HepG2 (cell line): ENCODE results near the gene LINS1. TPM values are rescaled to one million over a fixed set of nuclear protein-coding genes. Genes with fewer than 3 reads are reported as not detected.

Experiments
- ATAC-seq: fragments of 200-7000 bp; cut with Tn5 transposase; 3 replicates; pipeline ENCODE4 v1.9.1; 2020; ENCODE audit warnings: mild to moderate bottlenecking, moderate library complexity
- BruUV-seq: library from RNA; stranded (reverse); fragments of 400-500 nt; replicated peaks from 2 replicates; lab custom pipeline; 2021; lab: Mats Ljungman, UMichigan
- CTCF ChIA-PET: fragments of 300-600 bp; formaldehyde crosslinking; extraction: SDS; loops from one replicate; lab custom pipeline; 2021; ENCODE audit warnings: low total read pairs, inconsistent platforms, low intra/inter-chr PET ratio; lab: Yijun Ruan, JAX
- POLR2A ChIA-PET: fragments of 350-600 bp; sonication (Branson Sonifier 250); formaldehyde crosslinking; loops from one replicate; lab custom pipeline; 2020; ENCODE audit warnings: antibody characterized with exemption, inconsistent platforms; lab: Yijun Ruan, JAX
- DNase-seq: peaks from one replicate; pipeline ENCODE4 v3.0.0-alpha.2; 2015; ENCODE audit warnings: low spot score
- FAIRE-seq: peaks from 3 replicates; lab custom pipeline; 2011; peaks lifted over from hg19 to GRCh38; lab: Jason Lieb, UNC
- H2AFZ ChIP-seq: one replicate; pipeline ENCODE4 v1.6.1; 2011; ENCODE audit warnings: low read length, inconsistent platforms
- H3K27ac ChIP-seq: fragments of 300-600 bp; 3 replicates; pipeline ENCODE4 v1.8.0; 2011; ENCODE audit warnings: mixed run types, mild to moderate bottlenecking, mixed read lengths, low read length, inconsistent platforms; ENCODE audit not compliant: insufficient read depth; ENCODE audit errors: extremely low read length
- H3K27me3 ChIP-seq, 2 experiments: fragments of 200-600 bp in 1 of 2; 2 replicates in 1 of 2; 3 replicates in 1 of 2; pipeline versions ENCODE4 v1.6.0 to v1.8.0; 2011; ENCODE audit warnings: low read length in 2 of 2, mild to moderate bottlenecking in 2 of 2, moderate library complexity in 2 of 2, inconsistent platforms in 1 of 2; ENCODE audit not compliant: insufficient read depth in 2 of 2, control insufficient read depth in 1 of 2
- H3K36me3 ChIP-seq, 2 experiments: fragments of 200-600 bp in 1 of 2; replicated peaks in 1 of 2; 2 replicates in 1 of 2; 3 replicates in 1 of 2; pipeline versions ENCODE4 v1.5.1 to v1.8.0; 2011; ENCODE audit warnings: low read length in 2 of 2, inconsistent platforms in 1 of 2; ENCODE audit not compliant: insufficient read depth in 2 of 2, control insufficient read depth in 1 of 2
- H3K4me1 ChIP-seq: 2 replicates; pipeline ENCODE4 v1.5.1; 2012; ENCODE audit warnings: low read length, inconsistent platforms; ENCODE audit not compliant: insufficient read depth
- H3K4me2 ChIP-seq: 2 replicates; pipeline ENCODE4 v1.6.0; 2011; ENCODE audit warnings: low read depth, low read length, inconsistent platforms
- H3K4me3 ChIP-seq, 3 experiments: fragments of 200-600 bp in 1 of 3; sonication (generic), shearing (Covaris generic) in 1 of 3; replicated peaks in 1 of 3; 2 replicates each; pipeline ENCODE4 v1.5.1; 2011 to 2016; ENCODE audit warnings: low read length in 3 of 3, inconsistent platforms in 2 of 3, low read depth in 2 of 3, mild to moderate bottlenecking in 2 of 3, control low read depth in 1 of 3, mixed read lengths in 1 of 3; ENCODE audit not compliant: insufficient read depth in 1 of 3
- H3K79me2 ChIP-seq: one replicate; pipeline ENCODE4 v1.6.1; 2011; ENCODE audit warnings: low read length, inconsistent platforms; ENCODE audit not compliant: insufficient read depth
- H3K9ac ChIP-seq: 2 replicates; pipeline ENCODE4 v1.6.0; 2011; ENCODE audit warnings: mild to moderate bottlenecking, low read depth, low read length, inconsistent platforms; ENCODE audit not compliant: insufficient read depth
- H3K9me3 ChIP-seq: 2 replicates; pipeline ENCODE4 v1.5.1; 2012; ENCODE audit warnings: mild to moderate bottlenecking, low read length
- H4K20me1 ChIP-seq: 2 replicates; pipeline ENCODE4 v1.6.0; 2011; ENCODE audit warnings: inconsistent platforms, mild to moderate bottlenecking, low read length, moderate library complexity; ENCODE audit not compliant: insufficient read depth
- CEBPB ChIP-seq: IDR thresholded peaks from 2 replicates; pipeline ENCODE4 v1.6.1; 2011; ENCODE audit warnings: low read depth, low read length, improper control_type of control experiment, borderline replicate concordance
- CHD4 ChIP-seq: fragments of 200-600 bp; sonication (generic); IDR thresholded peaks from 2 replicates; pipeline ENCODE4 v1.7.0; 2017; ENCODE audit warnings: mild to moderate bottlenecking, low read length, borderline replicate concordance
- CREM ChIP-seq, 2 experiments: sonication (generic) in 1 of 2; formaldehyde crosslinking in 1 of 2; IDR thresholded peaks; 2 replicates each; pipeline versions ENCODE4 v1.4.0 to v1.6.1; 2016 to 2020; ENCODE audit warnings: antibody characterized with exemption in 1 of 2, mild to moderate bottlenecking in 1 of 2, missing genetic modification reagents in 1 of 2
- GTF2F1 ChIP-seq: fragments of 150-350 bp; IDR thresholded peaks from 2 replicates; pipeline ENCODE4 v1.6.1; 2014; ENCODE audit warnings: low read length
- NCOR1 ChIP-seq: fragments of 200-600 bp; sonication (generic); IDR thresholded peaks from 2 replicates; pipeline ENCODE4 v1.7.0; 2017; ENCODE audit warnings: antibody characterized with exemption, low read length, borderline replicate concordance
- NRL ChIP-seq: sonication (generic); formaldehyde crosslinking; IDR thresholded peaks from 2 replicates; pipeline ENCODE4 v1.5.0; 2020; ENCODE audit warnings: missing genetic modification reagents, mild to moderate bottlenecking, moderate library complexity, borderline replicate concordance
- PITX1 ChIP-seq: sonication (generic); formaldehyde crosslinking; IDR thresholded peaks from 2 replicates; pipeline ENCODE4 v1.5.1; 2020; ENCODE audit warnings: mild to moderate bottlenecking, missing genetic modification reagents
- PRDM15 ChIP-seq: sonication (generic); formaldehyde crosslinking; IDR thresholded peaks from 2 replicates; pipeline ENCODE4 v1.4.0; 2020; ENCODE audit warnings: missing genetic modification reagents
- ZNF121 ChIP-seq: sonication (generic); formaldehyde crosslinking; IDR thresholded peaks from 2 replicates; pipeline ENCODE4 v1.5.0; 2020; ENCODE audit warnings: mild to moderate bottlenecking, missing genetic modification reagents
- ZNF329 ChIP-seq: sonication (generic); formaldehyde crosslinking; IDR thresholded peaks from 2 replicates; pipeline ENCODE4 v1.9.0; 2021; ENCODE audit warnings: low read depth, mild to moderate bottlenecking, missing genetic modification reagents
- ZNF616 ChIP-seq: sonication (generic); formaldehyde crosslinking; IDR thresholded peaks from 2 replicates; pipeline ENCODE4 v1.5.0; 2020; ENCODE audit warnings: low read depth, mild to moderate bottlenecking, missing genetic modification reagents
- ZNF83 ChIP-seq: sonication (generic); formaldehyde crosslinking; IDR thresholded peaks from 2 replicates; pipeline ENCODE4 v1.4.0; 2020; ENCODE audit warnings: missing genetic modification reagents, mild to moderate bottlenecking, borderline replicate concordance
- WGBS: methylation state at CpG from one replicate; pipeline ENCODE4 v1.1.6; 2017; ENCODE audit warnings: low lambda C conversion rate; 5-methylcytosine and 5-hydroxymethylcytosine counted together
- in situ Hi-C: cut with HindIII; loops from 2 replicates; pipeline ENCODE4 v1.10.0; 2017; ENCODE audit warnings: low pct_unique_long_range_greater_than_20kb; ENCODE audit not compliant: extremely low pct_ligation_motif_present
- intact Hi-C: fragments of 100-400 bp; cut with micrococcal nuclease; formaldehyde crosslinking; loops from one replicate; pipeline ENCODE4 v1.10.0; 2022; ENCODE audit not compliant: unreplicated experiment
- polyA plus RNA-seq, 8 experiments: library from polyadenylated mRNA; depleted of rRNA in 3 of 8; stranded (reverse) in 7 of 8; unstranded in 1 of 8; fragments of >200 nt; fragmentation: Illumina TruSeq in 4 of 8; extraction: Trizol in 4 of 8; gene quantifications; 2 replicates each; pipeline versions ENCODE4 v1.2.1 to v1.2.3, GENCODE V29; 2011 to 2016; ENCODE audit warnings: low read depth in 4 of 8, missing spikeins in 1 of 8, mixed read lengths in 1 of 8; ENCODE audit not compliant: insufficient read depth in 1 of 8
- total RNA-seq, 5 experiments: library from RNA; depleted of rRNA; stranded (reverse); fragments of >200 nt; fragmentation: Illumina TruSeq; extraction: Trizol; gene quantifications; 2 replicates each; pipeline ENCODE4 v1.2.3, GENCODE V29; 2016; ENCODE audit warnings: low read depth in 1 of 5

LINS1 gene
- total and polyA plus RNA-seq, 2 of the 13 experiments (the other 11 are each of a cell fraction or from before 2014, with no cell fraction given), result 9.8 to 10.4 TPM

- FAIRE-seq, result no peak
Observed at GRCh38 chr15:100531823-100532327, 70.1 kb downstream of the LINS1 start.

More at GRCh38 chr15:100531823-100532327, 70.1 kb downstream of the LINS1 start:
- Histone ChIP-seq H3K36me3 (no peaks in the 10 kb centered on the region), H3K9me3 (no peaks in the 10 kb centered on the region), H4K20me1 (no peaks in the 10 kb centered on the region), H2AFZ (no peak overlapping the region), H3K4me3 (no peak overlapping the region), H3K27me3 (peaks cover 3 to 40% of the 10 kb centered on the region in 2 experiments; a peak in 4 of 5 replicates), H3K4me2 (no peak overlapping the region), H3K27ac (no peak overlapping the region), H3K4me1 (no peaks in the 10 kb centered on the region), H3K79me2 (no peaks in the 10 kb centered on the region), H3K9ac (no peak overlapping the region)
- intact Hi-C loops, result no loop called here
- ChIA-PET CTCF (no interaction called here), POLR2A (no interaction called here)
- DNase-seq (no peak), ATAC-seq (no peak)
- WGBS, result 5% methylated on average over 11 of the region's 11 CpGs
- TF ChIP-seq NCOR1, result no peak
- no peak for TF ChIP-seq ZNF83 (CRISPR knock-in tag)
- TF ChIP-seq ZNF329 (CRISPR knock-in tag), result no peak
- no peak for TF ChIP-seq NRL (CRISPR knock-in tag)
- TF ChIP-seq CREM (IDR thresholded peaks at IDR 0.05), result no peak
- TF ChIP-seq CREM (CRISPR knock-in tag; IDR thresholded peaks at IDR 0.05), result no peak
- no peak for TF ChIP-seq ZNF616 (CRISPR knock-in tag)
- no peak for TF ChIP-seq PITX1 (CRISPR knock-in tag)
- no peak for TF ChIP-seq PRDM15
- TF ChIP-seq CEBPB, result no peak
- no peak for TF ChIP-seq CHD4
- TF ChIP-seq ZNF121 (CRISPR knock-in tag), result no peak
- no peak for TF ChIP-seq GTF2F1
- no TSS peak for BruUV-seq
- in situ Hi-C loops, result no loop called here
